Erythroblast (primary cell): ENCODE results near the gene GALNT6.

Experiments used
- GATA1 ChIP-seq: IDR thresholded peaks from 2 replicates; pipeline ENCODE4 v1.6.1; 2011; ENCODE audit warnings: low read depth, mild to moderate bottlenecking, control low read depth, low read length, moderate library complexity
- POLR2A ChIP-seq: IDR thresholded peaks from 2 replicates; pipeline ENCODE4 v1.6.1; 2011; ENCODE audit warnings: mild to moderate bottlenecking, low read length

GRCh38 chr12:51437431-51437830, 46.2 kb upstream of the GALNT6 start:
- TF ChIP-seq POLR2A, result no peak
- TF ChIP-seq GATA1, result no peak
